GM21381 (cell line): Measurements from ENCODE around the gene SLC35F3.
"Not testable (repeated sequence)": the region's sequence is repeated elsewhere in the genome, so short reads cannot be mapped to it uniquely, and the experiment has no call there.

ENCODE experiments used
- ATAC-seq: cut with Tn5 transposase; IDR thresholded peaks from one replicate; pipeline ENCODE4 v1.9.1; 2021; ENCODE audit warnings: mild to moderate bottlenecking, moderate library complexity; ENCODE audit not compliant: unreplicated experiment

Gene SLC35F3

DNA sequence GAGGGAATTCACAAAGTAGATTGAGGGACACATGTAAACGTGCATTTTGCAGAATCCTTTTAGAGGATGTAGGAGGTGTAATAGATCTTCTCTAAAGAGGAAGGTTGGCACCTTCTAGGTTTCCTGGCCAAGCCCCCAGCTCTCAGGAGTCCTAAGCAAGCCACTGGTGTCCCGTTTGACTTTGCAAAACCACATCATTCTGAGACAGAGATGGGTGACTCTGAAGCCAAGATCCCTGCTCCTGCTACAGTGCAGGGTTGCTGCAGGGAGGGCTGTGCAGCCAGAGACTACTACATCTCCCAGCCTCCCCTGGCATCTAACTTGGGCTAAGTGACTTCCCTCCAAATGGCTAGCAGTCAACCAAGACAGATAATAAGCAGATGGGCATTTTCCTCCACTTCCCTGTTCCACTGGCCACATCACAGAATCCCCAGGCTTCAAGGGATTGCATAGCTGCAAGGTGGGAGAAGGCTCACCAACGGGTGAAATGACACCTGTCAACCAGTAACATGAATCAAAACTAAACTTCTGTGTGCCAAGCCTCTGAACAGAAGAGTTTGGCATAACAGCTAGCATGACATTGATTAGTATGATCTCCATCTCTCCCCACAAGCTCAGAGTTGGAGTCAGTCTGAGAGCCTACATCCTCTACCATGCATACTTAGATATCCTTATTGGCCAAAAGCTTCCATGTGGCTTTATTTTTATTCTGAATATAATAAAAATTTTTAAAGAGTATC is 339.2 kb downstream of the SLC35F3 start:
- ATAC-seq: no peak

DNA sequence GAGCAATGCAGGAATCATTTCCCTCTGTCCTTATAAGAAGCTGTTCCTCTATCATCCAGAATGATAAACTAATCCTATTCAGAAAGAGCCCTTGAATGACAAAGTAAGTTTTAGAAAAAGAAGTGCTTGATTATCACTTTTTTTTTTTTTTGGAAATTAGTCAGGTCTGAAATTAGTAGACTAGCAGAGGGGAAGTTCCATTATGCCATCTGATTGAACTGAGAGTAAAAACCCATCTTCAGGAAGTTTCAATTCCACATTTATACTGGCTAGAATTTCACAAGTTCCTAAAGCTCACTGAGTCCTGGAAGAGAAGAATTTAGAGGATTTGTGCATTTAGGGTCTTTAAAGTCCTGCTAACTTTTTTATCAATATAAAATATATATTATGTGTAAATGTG is 340.0 kb downstream of the SLC35F3 start:
- ATAC-seq: peak; percentile 35

DNA sequence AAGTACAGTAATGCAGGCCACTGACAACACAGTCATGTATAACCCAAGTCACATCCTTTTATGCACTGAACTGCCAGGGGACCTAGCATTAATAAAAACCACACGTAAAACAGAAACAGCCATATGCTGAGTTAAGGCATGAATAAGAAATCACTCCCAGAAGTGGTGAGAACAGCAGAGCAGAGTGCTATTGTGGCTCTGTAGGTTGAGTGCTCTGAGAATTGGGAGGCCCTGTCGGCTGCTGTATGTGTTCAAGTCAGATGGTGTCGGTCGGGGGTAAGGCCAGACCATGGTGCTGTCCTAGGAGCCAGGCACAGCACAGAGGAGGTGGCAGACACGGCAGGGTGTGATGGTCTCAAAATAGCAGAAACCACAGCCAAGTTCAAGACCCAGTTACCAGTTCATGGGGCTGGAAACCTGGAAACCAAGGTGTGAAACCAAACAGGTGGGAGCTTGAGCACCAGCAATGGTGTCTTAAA is 342.2 kb downstream of the SLC35F3 start:
- ATAC-seq: peak; percentile 87

DNA sequence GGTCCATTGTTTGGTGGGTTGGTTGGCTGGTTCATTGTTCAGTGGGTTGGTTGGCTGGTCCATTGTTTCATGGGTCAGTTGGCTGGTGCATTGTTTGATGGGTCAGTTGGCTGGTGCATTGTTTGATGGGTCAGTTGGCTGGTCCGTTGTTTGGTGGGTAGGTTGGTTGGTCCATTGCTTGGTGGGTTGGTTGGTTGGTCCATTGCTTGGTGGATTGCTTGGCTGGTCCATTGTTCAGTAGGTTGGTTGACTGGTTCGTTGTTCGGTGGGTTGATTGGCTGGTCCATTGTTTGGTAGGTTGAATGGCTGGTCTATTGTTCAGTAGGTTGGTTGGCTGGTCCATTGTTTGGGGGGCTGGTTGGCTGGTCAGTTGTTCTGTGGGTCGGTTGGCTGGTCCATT is 343.3 kb downstream of the SLC35F3 start:
- ATAC-seq: not testable (repeated sequence)

DNA sequence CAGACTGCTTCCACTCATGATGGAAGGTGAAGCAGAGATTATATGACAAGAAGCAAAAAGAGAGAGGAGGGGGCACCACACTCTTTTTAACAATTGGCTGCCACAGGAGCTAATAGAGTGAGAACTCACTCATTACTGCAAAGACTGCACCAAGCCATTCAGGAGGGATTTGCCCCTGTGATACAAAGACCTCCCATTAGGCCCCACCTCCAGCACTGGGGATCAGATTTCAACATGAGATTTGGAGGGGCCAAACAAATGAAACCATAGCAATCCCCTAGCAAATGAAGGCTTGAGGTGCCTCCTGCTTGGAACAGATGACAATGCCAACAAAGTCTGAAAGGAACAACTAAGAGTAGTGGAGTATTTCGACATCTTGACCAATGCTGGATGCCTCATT is 346.3 kb downstream of the SLC35F3 start:
- ATAC-seq: no peak

DNA sequence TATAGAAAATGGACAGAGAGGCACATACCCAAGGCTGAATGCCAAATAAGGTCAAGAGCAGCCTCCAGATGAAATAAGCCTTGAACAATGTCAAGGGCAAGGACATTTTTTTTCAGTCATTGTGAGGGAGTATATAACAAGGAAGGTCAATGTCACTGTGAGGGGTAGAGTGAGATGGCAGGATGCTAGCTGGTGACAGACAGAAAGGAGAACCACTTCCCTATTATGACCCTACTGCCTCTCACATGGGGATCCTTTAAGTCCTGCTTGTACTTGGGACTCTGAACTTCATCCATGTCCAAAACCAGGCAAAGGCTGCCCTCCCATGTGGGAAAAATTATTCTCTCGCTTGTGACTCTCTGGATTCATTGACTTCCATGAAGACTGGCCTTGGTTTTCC is 349.3 kb downstream of the SLC35F3 start:
- no peak for ATAC-seq

DNA sequence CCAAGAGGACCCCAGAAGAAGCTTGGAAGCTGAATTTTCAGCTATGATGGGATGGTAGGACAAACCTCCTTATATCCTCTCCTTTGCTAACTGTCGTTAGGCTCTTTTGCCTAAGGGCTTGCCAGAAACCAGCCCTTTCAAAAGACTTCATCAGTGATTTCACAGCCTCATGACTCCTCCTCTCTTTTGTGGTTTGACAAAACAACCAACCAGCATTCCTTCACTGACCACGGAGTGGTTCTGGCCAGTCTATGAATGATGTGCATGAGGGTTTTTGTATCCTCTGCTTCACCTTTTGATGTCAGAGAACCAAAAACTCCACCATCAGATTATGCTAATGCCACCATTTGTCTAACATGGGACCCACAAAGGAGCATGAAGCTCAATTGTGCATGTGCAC is 351.9 kb downstream of the SLC35F3 start:
- ATAC-seq: no peak

DNA sequence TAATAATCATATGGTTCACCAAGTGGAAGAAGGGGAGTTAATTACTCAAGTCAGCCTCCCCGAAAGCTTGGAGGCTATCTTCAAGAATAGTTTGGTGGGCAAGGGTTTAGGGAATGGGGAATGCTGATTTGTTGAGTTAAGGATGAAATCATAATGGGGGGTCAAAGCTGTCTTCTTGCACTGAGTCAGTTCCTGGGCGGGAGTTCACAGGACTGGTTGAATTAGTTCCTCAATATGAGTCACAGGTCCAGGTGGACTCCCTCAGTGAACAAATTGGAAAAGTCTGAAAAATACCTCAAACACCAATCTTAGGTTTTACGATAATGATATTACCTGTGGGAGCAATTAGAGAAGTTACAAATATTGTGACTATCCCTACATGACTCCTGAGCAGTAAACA is 353.6 kb downstream of the SLC35F3 start:
- ATAC-seq: no peak

DNA sequence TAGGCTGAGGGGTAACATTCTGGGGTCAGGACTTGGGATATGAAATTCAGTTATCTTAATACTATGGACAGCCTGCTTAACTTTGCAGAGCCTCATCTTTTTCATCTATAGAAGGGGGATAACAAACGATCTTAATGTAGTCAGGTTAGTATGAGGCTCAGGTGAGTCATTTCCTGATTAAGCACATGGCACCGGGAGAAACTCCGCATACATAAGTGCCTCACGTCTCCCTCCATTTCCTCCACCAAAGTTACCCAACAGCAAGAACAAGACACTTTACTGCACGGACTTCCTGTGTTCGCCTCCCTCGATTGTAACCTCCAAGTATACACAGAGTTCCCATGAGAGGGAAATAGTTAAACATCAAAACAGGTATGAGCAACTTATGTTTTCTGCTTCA is 356.1 kb downstream of the SLC35F3 start:
- no peak for ATAC-seq

DNA sequence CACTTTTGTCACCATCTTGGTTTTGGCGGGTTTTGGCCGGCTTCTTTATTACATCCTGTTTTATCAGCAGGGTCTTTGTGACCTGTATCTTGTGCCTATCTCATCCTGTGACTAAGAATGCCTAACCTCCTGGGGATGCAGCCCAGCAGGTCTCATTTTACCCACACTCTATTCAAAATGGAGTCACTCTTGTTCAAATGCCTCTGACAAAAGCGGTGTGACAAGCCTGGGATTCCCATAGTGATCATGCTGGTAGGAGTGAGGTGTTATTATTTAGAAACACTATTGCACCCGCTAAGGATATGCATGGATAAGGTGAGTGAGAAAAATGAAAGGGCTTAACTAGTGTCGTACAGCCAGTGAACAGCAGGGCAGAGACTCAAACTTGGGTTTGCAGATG is 357.1 kb downstream of the SLC35F3 start:
- no peak for ATAC-seq

DNA sequence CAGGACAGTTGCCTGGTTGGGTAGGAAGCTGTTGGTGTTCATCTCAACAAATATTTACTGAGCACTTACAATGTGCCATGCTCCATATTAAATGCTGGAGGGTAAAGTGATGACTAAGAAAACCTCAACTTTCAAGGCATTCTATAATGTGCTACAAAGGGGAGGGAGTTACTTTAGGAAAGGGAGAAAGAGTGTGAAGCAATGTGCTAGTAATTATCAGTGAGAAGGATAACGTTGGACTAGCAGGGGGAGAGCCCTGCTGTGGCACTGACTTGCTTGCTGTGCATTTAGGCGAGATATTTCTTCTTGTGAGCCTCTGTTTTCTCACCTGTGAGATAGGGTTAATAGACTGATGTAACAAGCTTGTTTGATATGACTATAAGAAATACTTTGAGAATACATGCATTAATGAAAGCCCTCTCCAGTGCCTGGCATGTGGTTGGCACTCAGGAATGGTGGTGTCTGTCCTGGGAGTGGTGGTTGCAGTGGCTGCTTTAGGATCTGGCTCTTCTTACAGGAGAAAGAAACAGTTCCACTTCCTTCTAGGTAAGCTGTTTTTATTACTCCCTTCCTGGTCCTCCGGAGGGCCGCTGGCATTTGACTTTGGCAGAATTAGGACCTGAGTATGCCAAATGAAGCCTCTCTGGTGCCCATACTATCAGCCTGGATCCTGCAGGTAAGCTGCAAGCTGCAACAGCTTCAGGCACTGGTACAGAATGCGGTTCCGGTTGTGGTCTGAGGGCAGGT is 357.7 kb downstream of the SLC35F3 start:
- ATAC-seq: no peak

DNA sequence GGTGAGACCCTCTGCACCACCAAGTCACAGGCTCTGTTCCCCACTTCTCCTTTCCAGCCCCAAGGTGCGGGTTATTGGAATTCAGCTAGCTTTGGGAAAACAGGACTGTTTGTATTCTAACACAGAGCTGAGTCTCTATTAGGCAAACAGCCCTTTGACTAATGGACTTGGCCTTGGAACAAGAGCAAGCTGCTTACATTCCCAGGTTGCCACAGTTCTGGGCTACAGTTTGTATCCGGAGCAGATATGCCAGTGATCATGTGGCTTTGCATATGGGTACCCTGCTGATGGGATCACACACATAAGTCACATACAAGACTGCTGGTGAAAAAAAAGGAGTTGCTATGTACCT is 358.3 kb downstream of the SLC35F3 start:
- no peak for ATAC-seq

DNA sequence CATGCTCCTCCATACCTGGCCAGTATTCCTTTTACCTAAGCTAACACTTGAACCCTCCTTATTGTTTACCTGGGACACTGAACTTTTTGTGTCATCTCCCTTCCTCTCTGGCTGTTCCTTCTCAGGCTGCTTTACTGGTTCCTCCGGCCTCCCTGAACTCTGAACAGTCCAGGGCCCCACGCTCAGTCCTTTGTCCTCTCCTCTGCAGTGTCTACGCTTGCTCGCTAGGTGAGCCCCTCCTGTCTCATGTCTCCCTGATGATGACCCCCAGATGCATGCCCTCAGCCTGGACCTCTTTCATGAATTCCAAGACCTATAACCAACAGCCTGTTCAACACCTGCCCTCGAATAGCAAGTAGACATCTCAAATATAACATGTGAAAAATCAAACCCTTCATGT is 360.4 kb downstream of the SLC35F3 start:
- no peak for ATAC-seq

DNA sequence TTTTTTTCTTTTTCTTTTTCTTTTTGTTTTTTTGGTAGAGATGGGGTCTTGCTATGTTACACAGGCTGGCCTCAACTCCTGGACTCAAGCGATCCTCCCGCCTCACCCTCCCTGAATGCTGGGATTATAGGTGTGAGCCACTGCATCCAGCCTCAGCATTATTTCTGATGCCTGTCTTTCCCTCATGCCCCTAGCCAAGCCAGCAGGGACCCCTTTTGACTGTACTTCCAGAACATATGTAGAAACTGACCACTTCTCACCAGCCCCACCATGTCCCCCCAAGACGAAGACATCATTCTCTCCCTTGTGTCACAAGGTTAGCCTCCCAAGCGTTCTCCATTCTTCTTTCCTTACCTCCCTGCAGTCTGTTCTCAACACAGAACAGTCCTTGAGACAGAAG is 360.8 kb downstream of the SLC35F3 start:
- ATAC-seq: no peak

DNA sequence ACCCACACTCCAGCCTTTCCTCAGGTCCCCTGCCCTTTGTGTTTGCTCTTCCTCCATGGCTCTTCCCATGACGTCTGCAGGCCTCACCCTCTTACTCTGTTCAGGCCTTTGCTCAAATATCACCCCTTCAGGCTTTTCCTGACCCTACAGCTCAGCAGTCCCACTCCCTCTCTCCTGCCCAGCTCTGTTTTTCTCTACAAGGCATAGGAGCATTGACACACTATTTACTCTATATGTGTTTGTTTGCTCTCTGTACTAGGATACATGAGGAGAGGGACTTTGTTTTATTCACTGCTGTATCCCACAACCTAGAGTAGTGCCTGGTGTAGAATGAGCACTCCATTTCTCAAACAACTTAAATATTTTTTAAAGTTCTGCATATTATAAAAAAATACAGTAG is 361.4 kb downstream of the SLC35F3 start:
- ATAC-seq: no peak

DNA sequence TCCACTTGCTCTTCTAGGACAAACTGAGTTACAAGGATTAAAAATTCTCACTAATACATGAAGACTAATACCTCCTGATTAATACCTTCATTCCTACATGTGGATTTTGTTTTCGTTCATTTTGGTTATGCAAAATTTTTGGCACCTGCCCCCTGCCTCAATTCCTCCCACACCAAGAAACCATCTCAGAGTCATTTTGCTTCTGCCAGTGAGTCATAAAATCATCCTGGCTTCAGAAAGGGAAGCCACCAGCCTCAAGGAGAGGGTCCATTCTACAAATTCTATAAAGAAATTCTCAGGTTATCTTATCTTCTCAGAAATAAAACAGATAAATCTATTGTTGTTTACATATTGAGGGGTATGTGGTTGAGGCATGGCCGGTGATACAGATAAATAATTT is 365.6 kb downstream of the SLC35F3 start:
- ATAC-seq: no peak

DNA sequence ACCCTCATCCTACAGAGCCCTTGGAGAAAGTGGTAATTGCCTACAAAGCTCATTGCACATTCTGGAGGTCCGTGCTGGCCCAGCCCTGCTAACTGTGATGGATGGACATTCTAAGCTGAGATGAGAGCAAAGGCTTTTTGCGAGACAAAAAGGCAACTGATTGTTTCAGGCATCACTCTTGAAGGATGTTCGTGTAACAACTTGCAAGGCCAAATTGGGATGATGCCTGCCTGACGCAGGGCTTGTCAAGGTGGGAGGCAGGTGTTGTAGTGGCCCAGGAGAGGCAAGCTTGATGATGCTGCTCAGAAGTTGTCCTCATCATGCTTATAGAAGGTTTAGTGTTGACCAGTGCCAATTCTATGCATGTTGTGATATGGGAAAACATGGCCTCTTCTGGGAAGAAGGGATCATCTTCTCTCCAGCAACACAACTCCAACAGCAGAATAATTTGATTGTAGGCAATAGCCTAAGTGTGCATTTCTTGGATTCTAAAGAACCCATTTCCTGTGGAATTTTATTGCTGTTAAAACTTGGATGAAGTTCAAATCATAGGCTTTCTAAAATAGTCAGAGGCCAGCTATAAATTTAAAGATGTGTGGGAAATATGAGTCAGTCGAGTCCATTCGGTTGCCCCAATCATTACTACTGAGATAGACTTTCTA is 366.2 kb downstream of the SLC35F3 start:
- no peak for ATAC-seq

DNA sequence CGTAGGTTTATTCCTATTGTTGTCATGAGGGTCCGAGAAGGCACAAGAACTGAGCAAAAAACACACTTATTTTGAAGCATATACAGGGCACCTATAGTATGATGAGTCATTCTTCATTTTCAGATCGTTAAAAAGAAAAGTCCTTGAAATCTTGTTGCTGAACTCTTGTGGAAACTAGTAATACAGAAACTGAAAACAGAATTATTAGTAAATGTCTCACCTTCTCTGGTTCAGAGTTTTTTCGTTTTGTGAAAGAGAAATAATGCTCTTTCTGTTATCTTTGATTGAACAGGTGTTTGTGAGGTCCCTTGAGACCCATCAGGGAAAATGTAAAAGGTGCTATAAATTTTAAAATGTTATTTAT is 366.7 kb downstream of the SLC35F3 start:
- ATAC-seq: peak; percentile 96

DNA sequence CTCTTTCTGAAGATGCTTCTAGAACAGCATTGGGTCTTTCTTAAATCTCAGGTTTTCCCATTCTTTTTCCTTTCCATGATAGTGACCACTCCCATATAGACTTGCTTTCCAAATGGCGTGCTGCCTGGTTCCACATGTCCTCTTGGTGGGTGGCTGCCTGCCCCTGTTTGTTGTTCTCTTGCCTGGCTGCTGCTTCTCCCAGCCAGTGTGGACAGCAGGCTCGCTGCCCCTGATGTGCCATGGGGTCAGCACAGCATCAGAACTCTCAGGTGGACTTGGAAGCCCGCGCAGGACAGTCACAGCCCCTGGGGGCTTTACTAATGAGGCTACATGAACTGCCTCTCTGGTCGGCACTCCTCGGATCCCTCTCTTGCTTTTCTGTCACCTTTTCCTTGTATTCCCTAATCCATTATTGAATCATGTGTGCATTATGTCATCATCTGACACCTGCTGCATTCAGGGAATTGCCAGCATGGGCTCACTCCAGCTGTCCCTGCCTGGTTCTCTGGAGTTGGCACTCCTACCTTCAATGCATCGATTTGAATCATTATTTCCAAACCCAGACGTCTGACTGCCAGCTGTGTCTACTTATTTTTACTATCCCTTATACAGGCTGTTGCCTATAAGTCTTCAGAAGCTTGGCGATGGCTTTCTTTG is 368.3 kb downstream of the SLC35F3 start:
- ATAC-seq: no peak

DNA sequence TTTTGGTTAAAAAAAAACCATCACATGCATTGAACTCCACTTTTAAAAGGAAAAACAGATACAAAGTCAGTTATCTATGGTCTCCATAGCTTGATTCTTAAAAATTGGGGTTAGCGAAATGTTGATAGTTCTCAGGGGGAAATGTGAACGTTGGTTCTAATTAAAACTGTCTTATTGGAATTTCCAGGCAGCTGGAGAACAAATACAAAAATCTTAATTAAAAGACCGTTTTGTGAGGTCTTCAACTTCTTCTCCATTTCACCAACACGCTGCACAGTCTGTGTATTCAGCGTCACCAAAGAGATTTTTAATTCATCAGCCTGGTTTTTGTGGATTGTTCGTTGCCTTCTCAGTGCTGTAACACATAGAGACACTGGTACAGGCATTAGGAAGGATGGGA is 369.5 kb downstream of the SLC35F3 start:
- no peak for ATAC-seq

DNA sequence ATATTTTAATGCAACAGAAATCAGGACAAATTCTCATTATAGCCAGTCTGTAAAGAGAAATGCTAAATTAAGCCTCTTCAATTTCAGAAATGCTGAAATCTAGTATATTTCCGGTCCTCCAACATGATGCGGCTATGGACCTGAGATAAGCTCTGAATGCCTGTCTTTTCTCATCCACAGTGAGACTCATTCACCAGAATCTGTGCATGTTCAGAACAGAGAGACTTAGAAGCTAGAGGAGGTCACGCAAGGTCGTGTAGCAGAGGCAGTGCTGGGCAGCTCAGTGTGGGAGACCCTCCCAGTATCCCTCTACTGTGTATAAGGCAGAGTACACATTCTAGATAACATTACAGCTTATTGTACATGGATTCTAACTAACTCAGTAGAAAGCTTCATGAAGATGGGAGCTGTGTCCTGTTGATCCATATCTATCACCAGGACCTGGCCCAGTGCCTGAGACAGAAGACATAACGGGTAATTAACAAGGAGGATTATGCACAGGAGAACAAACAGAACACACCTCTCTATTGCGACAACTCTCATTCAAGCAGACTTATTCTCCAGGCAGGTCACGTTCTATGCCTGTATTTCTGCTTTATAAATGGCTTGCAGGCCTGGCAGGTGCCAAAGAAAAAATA is 371.8 kb downstream of the SLC35F3 start:
- no peak for ATAC-seq
